Mammary epithelial cell (primary cell): ENCODE data around the gene SPATA33.

Source experiments
- EZH2 ChIP-seq: IDR thresholded peaks from 2 replicates; pipeline ENCODE4 v1.6.1; 2012; ENCODE audit warnings: low read length, inconsistent platforms, borderline replicate concordance
- TF ChIP-seq, protein P1 (sequence below), 2 donors: IDR thresholded peaks in 1 of 2; conservative IDR thresholded peaks in 1 of 2; 2 replicates each; pipeline ENCODE4 v1.5.1; 2011 to 2012; ENCODE audit warnings: inconsistent platforms in 2 of 2, low read length in 2 of 2, mild to moderate bottlenecking in 2 of 2, control low read depth in 1 of 2, low read depth in 1 of 2; ENCODE audit not compliant: insufficient read depth in 1 of 2; ENCODE audit errors: extremely low read depth in 1 of 2

DNA sequence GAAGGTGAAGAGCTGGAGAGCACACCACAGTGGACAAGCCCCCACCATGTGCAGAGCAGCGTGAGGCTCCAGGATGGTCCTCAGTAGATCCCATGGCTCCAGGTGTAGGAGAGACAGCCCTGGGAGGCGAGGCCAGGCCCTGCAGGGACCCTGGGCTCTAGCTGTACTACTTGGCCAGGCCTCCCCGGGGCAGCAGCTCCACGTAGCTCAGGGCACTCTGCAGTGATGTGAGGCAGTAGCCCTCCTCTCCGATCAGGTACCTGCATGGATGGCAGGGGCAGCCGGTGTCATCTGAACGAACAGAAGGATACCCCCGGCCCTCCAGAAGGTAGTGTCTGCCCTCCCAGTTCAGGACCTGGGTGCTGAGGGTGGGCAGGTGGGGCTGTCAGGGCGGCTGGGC lies 50.1 kb downstream of the SPATA33 start:
- TF ChIP-seq, protein P1, sequence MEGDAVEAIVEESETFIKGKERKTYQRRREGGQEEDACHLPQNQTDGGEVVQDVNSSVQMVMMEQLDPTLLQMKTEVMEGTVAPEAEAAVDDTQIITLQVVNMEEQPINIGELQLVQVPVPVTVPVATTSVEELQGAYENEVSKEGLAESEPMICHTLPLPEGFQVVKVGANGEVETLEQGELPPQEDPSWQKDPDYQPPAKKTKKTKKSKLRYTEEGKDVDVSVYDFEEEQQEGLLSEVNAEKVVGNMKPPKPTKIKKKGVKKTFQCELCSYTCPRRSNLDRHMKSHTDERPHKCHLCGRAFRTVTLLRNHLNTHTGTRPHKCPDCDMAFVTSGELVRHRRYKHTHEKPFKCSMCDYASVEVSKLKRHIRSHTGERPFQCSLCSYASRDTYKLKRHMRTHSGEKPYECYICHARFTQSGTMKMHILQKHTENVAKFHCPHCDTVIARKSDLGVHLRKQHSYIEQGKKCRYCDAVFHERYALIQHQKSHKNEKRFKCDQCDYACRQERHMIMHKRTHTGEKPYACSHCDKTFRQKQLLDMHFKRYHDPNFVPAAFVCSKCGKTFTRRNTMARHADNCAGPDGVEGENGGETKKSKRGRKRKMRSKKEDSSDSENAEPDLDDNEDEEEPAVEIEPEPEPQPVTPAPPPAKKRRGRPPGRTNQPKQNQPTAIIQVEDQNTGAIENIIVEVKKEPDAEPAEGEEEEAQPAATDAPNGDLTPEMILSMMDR (conservative IDR thresholded peaks at IDR 0.05 in 1 of 2, IDR thresholded peaks at IDR 0.05 in 1 of 2; ENCODE audit: extremely low read depth in 1 of 2, insufficient read depth in 1 of 2, low read depth in 1 of 2, low read length in 2 of 2): no peak
- no peak for TF ChIP-seq EZH2
